Measurements from ENCODE around the gene OSBPL5. TPM values are rescaled to one million over a fixed set of nuclear protein-coding genes. Genes with fewer than 3 reads are reported as not detected.

Gene OSBPL5
- total RNA-seq, 1 donor from 2014 or later = 55.2 TPM

GRCh38 chr11:3204141-3205015 lies 39.3 kb upstream of the OSBPL5 start:
- Mint-ChIP-seq H3K27me3 (ENCODE audit: unreplicated experiment) (peaks cover 8% of the 10 kb centered on the region), H3K9me3 (ENCODE audit: unreplicated experiment) (no peaks in the 10 kb centered on the region), H3K27ac (ENCODE audit: unreplicated experiment) (no peak overlapping the region), H3K4me1 (ENCODE audit: unreplicated experiment) (peaks cover 12% of the 10 kb centered on the region), H3K4me3 (ENCODE audit: unreplicated experiment) (no peak overlapping the region), H3K36me3 (ENCODE audit: low read depth, unreplicated experiment) (no peaks in the 10 kb centered on the region)
- TF ChIP-seq, protein P1, sequence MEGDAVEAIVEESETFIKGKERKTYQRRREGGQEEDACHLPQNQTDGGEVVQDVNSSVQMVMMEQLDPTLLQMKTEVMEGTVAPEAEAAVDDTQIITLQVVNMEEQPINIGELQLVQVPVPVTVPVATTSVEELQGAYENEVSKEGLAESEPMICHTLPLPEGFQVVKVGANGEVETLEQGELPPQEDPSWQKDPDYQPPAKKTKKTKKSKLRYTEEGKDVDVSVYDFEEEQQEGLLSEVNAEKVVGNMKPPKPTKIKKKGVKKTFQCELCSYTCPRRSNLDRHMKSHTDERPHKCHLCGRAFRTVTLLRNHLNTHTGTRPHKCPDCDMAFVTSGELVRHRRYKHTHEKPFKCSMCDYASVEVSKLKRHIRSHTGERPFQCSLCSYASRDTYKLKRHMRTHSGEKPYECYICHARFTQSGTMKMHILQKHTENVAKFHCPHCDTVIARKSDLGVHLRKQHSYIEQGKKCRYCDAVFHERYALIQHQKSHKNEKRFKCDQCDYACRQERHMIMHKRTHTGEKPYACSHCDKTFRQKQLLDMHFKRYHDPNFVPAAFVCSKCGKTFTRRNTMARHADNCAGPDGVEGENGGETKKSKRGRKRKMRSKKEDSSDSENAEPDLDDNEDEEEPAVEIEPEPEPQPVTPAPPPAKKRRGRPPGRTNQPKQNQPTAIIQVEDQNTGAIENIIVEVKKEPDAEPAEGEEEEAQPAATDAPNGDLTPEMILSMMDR (IDR thresholded peaks at IDR 0.05; ENCODE audit: unreplicated experiment) = no peak
- no peak for DNase-seq (ENCODE audit: low spot score)

GRCh38 chr11:3203221-3204043 lies 38.3 kb upstream of the OSBPL5 start:
- no peaks in the 10 kb centered on the region for H3K36me3 Mint-ChIP-seq (ENCODE audit: low read depth, unreplicated experiment)
- no peak for DNase-seq (ENCODE audit: low spot score)
- TF ChIP-seq, protein P1 (IDR thresholded peaks at IDR 0.05; ENCODE audit: unreplicated experiment) = no peak
- no peak overlapping the region for H3K27ac Mint-ChIP-seq (ENCODE audit: unreplicated experiment)
- H3K27me3 Mint-ChIP-seq (ENCODE audit: unreplicated experiment) = peaks cover 10% of the 10 kb centered on the region
- no peaks in the 10 kb centered on the region for H3K9me3 Mint-ChIP-seq (ENCODE audit: unreplicated experiment)
- H3K4me3 Mint-ChIP-seq (ENCODE audit: unreplicated experiment) = no peak overlapping the region
- H3K4me1 Mint-ChIP-seq (ENCODE audit: unreplicated experiment) = peaks cover 8% of the 10 kb centered on the region

DNA sequence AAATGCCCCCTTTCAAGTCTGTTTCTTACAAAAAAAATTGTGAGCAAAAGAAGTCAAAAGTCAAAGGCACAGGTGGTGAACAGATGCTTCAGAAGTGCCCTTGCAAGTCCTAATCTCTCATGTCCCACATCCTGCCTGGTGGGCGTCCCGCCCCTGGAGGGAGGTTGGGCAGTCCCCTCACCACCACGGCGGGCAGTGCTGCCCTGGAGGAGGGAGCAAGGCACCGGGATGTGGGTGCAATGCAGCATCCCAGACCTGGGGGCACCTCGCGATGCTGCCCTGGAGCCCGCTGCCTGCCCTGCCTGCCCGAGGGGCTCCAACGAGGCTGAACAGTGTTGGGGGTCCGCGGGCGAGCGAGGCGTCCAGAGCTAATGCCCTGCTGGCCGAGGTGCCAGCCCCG lies 37.6 kb upstream of the OSBPL5 start:
- Mint-ChIP-seq H3K27me3 (ENCODE audit: unreplicated experiment) (peaks cover 11% of the 10 kb centered on the region), H3K4me3 (ENCODE audit: unreplicated experiment) (peak overlapping the region; percentile 42), H3K9me3 (ENCODE audit: unreplicated experiment) (no peaks in the 10 kb centered on the region), H3K4me1 (ENCODE audit: unreplicated experiment) (peaks cover 8% of the 10 kb centered on the region), H3K27ac (ENCODE audit: unreplicated experiment) (no peak overlapping the region), H3K36me3 (ENCODE audit: low read depth, unreplicated experiment) (no peaks in the 10 kb centered on the region)
- TF ChIP-seq, protein P1 (IDR thresholded peaks at IDR 0.05; ENCODE audit: unreplicated experiment) = no peak
- DNase-seq (ENCODE audit: low spot score) = no peak

GRCh38 chr11:3202305-3202704 lies 37.2 kb upstream of the OSBPL5 start:
- TF ChIP-seq, protein P1 (IDR thresholded peaks at IDR 0.05; ENCODE audit: unreplicated experiment) = no peak
- H3K4me1 Mint-ChIP-seq (ENCODE audit: unreplicated experiment) = peaks cover 8% of the 10 kb centered on the region
- H3K27me3 Mint-ChIP-seq (ENCODE audit: unreplicated experiment) = peaks cover 11% of the 10 kb centered on the region
- H3K9me3 Mint-ChIP-seq (ENCODE audit: unreplicated experiment) = no peaks in the 10 kb centered on the region
- peak overlapping the region; percentile 42 for H3K4me3 Mint-ChIP-seq (ENCODE audit: unreplicated experiment)
- no peak overlapping the region for H3K27ac Mint-ChIP-seq (ENCODE audit: unreplicated experiment)
- DNase-seq (ENCODE audit: low spot score) = no peak
- H3K36me3 Mint-ChIP-seq (ENCODE audit: low read depth, unreplicated experiment) = no peaks in the 10 kb centered on the region

Measured in endothelial cell (in vitro differentiated cells).